Activated naive CD4-positive, alpha-beta T cell treated with anti-CD3 and anti-CD28 coated beads, Interleukin-2, amount 10 ng/mL, durations not matched to agents 7 days and 5 days (primary cell): ENCODE measurements around the gene FXYD2.

Experiments used
- CTCF ChIA-PET: fragments of 350-600 bp; sonication (Branson Sonifier 250); formaldehyde crosslinking; loops from one replicate; lab custom pipeline; 2021; ENCODE audit warnings: antibody characterized with exemption; lab: Charles Lee
- DNase-seq: peaks from one replicate; pipeline ENCODE4 v3.0.0-alpha.2; 2020
- H3K27ac Mint-ChIP-seq: one replicate; pipeline ENCODE4 v1.8.0; 2021; ENCODE audit warnings: mild to moderate bottlenecking, moderate library complexity, mixed read lengths
- H3K27me3 Mint-ChIP-seq: one replicate; pipeline ENCODE4 v1.8.0; 2021; ENCODE audit warnings: mild to moderate bottlenecking, mixed read lengths
- H3K36me3 Mint-ChIP-seq: one replicate; pipeline ENCODE4 v1.8.0; 2021; ENCODE audit warnings: mixed read lengths
- H3K4me1 Mint-ChIP-seq: one replicate; pipeline ENCODE4 v1.8.0; 2021; ENCODE audit warnings: mixed read lengths
- H3K4me3 Mint-ChIP-seq: one replicate; pipeline ENCODE4 v1.8.0; 2021; ENCODE audit warnings: mild to moderate bottlenecking, moderate library complexity, mixed read lengths
- H3K9me3 Mint-ChIP-seq: one replicate; pipeline ENCODE4 v1.8.0; 2021; ENCODE audit warnings: mixed read lengths

FXYD2 gene

DNA sequence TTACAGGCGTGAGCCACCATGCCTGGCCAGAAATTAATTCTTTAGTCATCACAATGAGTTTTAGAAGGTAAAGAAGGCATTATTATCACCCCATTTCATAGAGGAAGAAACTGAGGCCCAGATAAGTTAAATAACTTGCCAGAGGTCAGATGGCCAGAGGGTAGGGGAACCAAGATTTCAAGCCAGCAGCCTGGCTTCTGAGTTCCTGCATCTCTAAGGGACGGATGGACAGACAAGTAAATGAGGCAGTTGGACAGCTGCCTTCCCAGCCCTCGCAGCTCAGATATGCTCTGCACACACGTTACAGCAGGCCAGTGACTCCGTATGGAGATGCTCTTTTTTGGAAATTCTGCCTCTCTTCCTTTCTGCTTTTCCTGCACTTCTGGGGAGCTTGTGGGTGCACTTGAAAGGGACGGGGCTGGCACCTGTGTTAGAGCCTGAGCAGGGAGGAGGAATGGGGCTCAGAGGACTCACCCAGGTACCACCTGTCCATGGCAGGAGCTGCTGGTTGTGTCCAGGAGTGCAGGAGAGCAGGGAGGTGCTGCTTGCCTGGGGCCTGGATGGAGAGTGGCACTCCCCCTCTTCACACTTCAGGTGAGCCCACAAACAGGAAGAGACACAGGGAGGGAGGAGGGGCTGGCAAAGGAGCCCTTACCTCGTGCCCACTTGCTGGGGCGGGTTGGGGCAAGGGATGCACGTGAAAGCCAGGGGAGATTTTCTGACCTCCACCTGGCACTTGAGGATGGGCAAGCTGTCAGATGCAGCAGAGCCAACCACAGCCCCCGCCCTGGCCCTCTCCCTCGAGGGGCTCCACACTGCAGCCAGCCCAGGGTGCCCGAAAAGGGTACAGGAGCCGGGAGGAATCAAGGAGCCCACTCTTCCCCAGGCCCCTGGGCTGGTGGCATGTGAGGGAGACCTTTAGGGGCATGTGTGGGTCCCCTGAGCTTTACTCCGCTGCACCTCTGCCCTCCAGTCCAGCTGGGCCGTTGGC is 3.3 kb upstream of the FXYD2 start:
- CTCF ChIA-PET = interaction anchor here (0.8 to 9.5 kb wide), 11 partner anchors 11 to 227 kb away, joined by 3 to 137 read pairs (median 5); no protein-coding TSS in a partner anchor
- Mint-ChIP-seq H3K27me3 (peaks cover 42% of the 10 kb centered on the region), H3K4me3 (no peak overlapping the region), H3K36me3 (no peaks in the 10 kb centered on the region), H3K4me1 (peaks cover 67% of the 10 kb centered on the region), H3K9me3 (no peaks in the 10 kb centered on the region), H3K27ac (peak overlapping the region; percentile 16)
- DNase-seq = peak; percentile 43

DNA sequence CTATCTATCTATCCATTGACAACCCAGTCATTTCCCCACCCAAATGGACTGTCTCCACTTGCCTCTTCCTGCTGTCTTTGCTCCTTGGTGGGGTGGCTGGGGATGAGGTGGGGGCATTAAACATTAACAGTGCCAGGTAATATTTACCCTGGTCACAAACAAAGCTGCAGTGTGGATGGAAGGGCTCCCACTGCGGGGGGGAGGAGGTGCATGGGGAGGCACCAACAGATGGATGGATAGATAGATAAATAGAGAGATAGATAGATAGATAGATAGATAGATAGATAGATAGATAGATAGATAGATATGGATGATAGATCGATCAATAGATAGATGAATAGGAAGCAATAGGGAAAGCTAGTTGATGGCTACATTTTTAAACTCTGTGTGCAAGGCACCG is 2.3 kb upstream of the FXYD2 start:
- H3K27me3 Mint-ChIP-seq = peaks cover 45% of the 10 kb centered on the region
- CTCF ChIA-PET = interaction anchor here (1.0 to 9.5 kb wide), 3 partner anchors 18 to 119 kb away, joined by 3 to 137 read pairs (median 3); no protein-coding TSS in a partner anchor
- H3K9me3 Mint-ChIP-seq = no peaks in the 10 kb centered on the region
- H3K36me3 Mint-ChIP-seq = no peaks in the 10 kb centered on the region
- H3K27ac Mint-ChIP-seq = no peak overlapping the region
- no peak for DNase-seq
- H3K4me1 Mint-ChIP-seq = peaks cover 76% of the 10 kb centered on the region
- no peak overlapping the region for H3K4me3 Mint-ChIP-seq

DNA sequence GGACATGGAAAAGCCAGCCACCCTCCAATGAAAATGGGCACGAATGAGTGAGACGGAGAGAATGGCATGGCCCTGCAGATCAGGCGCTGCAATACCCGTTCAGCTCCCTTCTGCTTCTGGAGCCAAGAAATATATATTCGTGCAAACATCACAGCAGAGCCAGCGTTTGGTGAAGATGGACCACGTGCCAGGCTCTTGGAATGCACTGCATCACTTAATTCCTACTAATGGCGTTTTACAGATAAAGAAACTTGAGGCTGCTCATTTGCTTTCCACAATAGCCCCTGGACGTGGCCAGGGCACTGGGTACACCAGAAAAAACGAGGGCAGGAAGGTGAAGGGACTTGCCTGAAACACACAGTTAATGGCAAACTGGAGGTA is 1.6 kb upstream of the FXYD2 start:
- Mint-ChIP-seq H3K9me3 (no peaks in the 10 kb centered on the region), H3K4me3 (no peak overlapping the region), H3K27me3 (peaks cover 46% of the 10 kb centered on the region), H3K27ac (no peak overlapping the region), H3K36me3 (no peaks in the 10 kb centered on the region), H3K4me1 (peaks cover 74% of the 10 kb centered on the region)
- CTCF ChIA-PET = interaction anchor here (1.3 to 9.5 kb wide), 2 partner anchors 120 to 227 kb away, joined by 5 to 137 read pairs; no protein-coding TSS in a partner anchor
- no peak for DNase-seq

- no peaks in the 10 kb centered on the region for H3K9me3 Mint-ChIP-seq
- peaks cover 42% of the 10 kb centered on the region for H3K27me3 Mint-ChIP-seq
- peaks cover 69% of the 10 kb centered on the region for H3K4me1 Mint-ChIP-seq
- no peak overlapping the region for H3K4me3 Mint-ChIP-seq
- CTCF ChIA-PET = interaction anchor here (0.6 to 11.5 kb wide), 4 partner anchors 18 to 228 kb away, joined by 3 to 270 read pairs (median 71); no protein-coding TSS in a partner anchor
- H3K27ac Mint-ChIP-seq = no peak overlapping the region
- no peak for DNase-seq
- H3K36me3 Mint-ChIP-seq = no peaks in the 10 kb centered on the region
These were observed 1.1 kb upstream of the FXYD2 start for GRCh38 chr11:117825538-117826189.

GRCh38 chr11:117823946-117824420 is 561 bp downstream of the FXYD2 start:
- no peaks in the 10 kb centered on the region for H3K9me3 Mint-ChIP-seq
- H3K4me1 Mint-ChIP-seq = peaks cover 56% of the 10 kb centered on the region
- H3K4me3 Mint-ChIP-seq = no peak overlapping the region
- no peaks in the 10 kb centered on the region for H3K36me3 Mint-ChIP-seq
- H3K27ac Mint-ChIP-seq = peak overlapping the region; percentile 12
- CTCF ChIA-PET = interaction anchor here (0.8 to 11.5 kb wide), 17 partner anchors 9 to 348 kb away, joined by 3 to 270 read pairs (median 5); partner anchors contain the start of genes FXYD6 and IL10RA
- peaks cover 42% of the 10 kb centered on the region for H3K27me3 Mint-ChIP-seq
- DNase-seq = no peak

DNA sequence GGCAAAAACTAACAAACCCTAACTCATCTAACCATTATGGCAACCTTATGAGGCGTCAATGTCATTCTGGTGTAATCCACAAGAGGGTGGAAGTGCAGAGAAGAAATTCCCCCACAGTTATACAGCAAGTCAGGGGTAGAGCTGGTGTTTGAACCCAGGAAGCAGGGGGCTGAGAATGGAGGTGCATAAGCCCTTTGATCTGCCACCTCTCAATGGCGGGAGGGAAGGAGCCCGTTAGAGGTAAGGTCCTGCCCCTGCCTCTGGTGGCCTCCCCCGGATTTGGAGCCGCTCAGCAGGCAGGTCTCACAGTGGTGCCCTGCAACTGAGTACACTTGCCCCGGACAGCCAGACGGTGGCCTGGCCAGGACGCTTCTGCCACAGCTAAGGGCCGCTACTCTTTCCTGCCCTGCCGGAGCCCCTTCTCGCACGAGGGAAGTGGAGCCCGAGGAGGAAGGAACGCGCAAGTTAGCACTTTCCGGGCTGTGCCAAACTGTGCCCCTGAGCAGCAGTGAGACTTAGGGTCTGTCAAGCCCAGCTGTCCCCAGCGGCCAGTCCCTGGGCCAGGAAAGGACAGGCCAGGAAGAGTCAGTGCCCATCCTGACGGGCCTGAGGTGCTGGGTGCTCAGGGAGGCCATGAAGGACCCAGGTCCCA is 1.1 kb downstream of the FXYD2 start:
- Mint-ChIP-seq H3K4me3 (no peak overlapping the region), H3K36me3 (no peaks in the 10 kb centered on the region), H3K27me3 (peaks cover 38% of the 10 kb centered on the region), H3K9me3 (no peaks in the 10 kb centered on the region), H3K27ac (no peak overlapping the region), H3K4me1 (peaks cover 53% of the 10 kb centered on the region)
- CTCF ChIA-PET = interaction anchor here (0.8 to 11.5 kb wide), 23 partner anchors 8 to 348 kb away, joined by 3 to 270 read pairs (median 5); partner anchors contain the start of genes FXYD6 and IL10RA
- DNase-seq = peak; percentile 59

DNA sequence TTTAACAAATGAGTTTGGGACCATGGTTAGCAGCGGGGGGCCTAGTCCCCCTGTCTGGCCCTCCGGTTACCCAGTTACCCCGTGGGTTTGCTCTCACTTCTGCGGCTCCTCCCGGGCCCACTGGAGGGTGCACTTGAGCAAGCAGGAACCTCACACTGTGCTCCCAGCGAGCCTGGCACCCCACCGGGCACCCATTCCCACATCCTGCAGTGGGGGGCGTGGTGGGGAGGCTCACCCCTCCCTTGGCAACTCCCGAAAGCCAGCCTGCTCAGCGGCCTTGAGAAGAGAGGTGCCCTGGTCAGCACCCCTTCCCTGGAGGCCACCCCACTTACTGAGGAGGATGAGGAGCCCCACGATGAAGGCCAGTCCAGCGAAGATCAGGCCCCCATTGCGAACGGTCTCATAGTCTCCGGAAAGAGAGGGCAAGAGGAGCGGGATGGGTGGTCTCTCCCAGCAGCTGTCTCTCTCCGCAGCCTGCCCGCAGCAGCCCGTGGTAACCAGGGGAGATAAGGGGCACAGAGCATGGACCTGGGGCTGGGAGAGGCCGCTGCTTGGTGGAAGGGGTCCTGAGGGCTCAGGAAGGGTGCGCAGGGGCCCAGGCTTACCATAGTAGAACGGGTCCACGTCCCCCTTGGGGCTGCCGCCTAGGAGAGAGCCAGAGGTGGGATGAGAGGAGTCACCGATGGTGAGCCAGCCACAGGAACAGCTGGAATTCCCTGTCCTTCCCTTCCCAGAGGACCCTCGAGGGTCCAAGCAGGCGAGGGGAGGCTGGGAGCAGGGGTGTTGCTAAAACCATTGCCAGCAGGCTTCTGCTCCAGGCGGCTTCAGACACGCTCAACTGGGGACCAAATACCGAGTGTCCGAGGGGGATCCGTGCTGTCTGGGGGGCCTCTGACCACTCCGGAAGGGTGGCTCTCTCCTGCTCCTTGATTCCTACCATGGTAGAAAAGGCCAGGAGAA is 2.2 kb downstream of the FXYD2 start:
- Mint-ChIP-seq H3K4me1 (peaks cover 53% of the 10 kb centered on the region), H3K27me3 (peaks cover 30% of the 10 kb centered on the region), H3K9me3 (no peaks in the 10 kb centered on the region), H3K4me3 (no peak overlapping the region), H3K27ac (no peak overlapping the region), H3K36me3 (no peaks in the 10 kb centered on the region)
- CTCF ChIA-PET = interaction anchor here (0.6 to 11.5 kb wide), 22 partner anchors 10 to 349 kb away, joined by 3 to 270 read pairs (median 5); partner anchors contain the start of genes FXYD6 and IL10RA
- DNase-seq = peak; percentile 67

DNA sequence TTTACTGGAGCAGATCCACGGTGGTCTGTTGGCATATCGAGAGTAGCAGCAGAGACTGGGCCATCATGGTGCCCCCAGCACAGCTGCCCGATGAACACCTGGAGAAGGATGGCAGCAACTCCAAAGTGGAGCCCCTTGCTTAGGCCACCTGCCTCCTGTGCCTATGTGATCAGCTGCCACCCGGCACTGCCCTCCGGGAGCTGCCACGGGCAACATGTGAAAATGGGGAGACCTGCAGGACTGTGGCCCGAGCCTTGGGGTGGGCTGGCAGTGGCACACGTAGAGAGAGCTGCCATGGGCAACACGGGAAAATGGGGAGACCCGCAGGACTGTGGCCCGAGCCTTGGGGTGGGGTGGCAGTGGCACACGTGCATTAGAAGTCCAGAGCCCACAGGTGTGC is 3.1 kb downstream of the FXYD2 start:
- CTCF ChIA-PET = interaction anchor here (0.7 to 11.5 kb wide), 7 partner anchors 13 to 233 kb away, joined by 3 to 270 read pairs (median 9); no protein-coding TSS in a partner anchor
- no peaks in the 10 kb centered on the region for H3K9me3 Mint-ChIP-seq
- no peaks in the 10 kb centered on the region for H3K36me3 Mint-ChIP-seq
- H3K27me3 Mint-ChIP-seq = peaks cover 27% of the 10 kb centered on the region
- peak; percentile 11 for DNase-seq
- no peak overlapping the region for H3K27ac Mint-ChIP-seq
- peaks cover 56% of the 10 kb centered on the region for H3K4me1 Mint-ChIP-seq
- H3K4me3 Mint-ChIP-seq = no peak overlapping the region

- DNase-seq = no peak
- Mint-ChIP-seq H3K27me3 (peaks cover 18% of the 10 kb centered on the region), H3K4me3 (no peak overlapping the region), H3K9me3 (no peaks in the 10 kb centered on the region), H3K27ac (no peak overlapping the region), H3K4me1 (peaks cover 65% of the 10 kb centered on the region), H3K36me3 (no peaks in the 10 kb centered on the region)
- CTCF ChIA-PET = interaction anchor here (0.9 to 11.5 kb wide), 4 partner anchors 13 to 232 kb away, joined by 3 to 270 read pairs (median 70); no protein-coding TSS in a partner anchor
These were observed 4.0 kb downstream of the FXYD2 start for GRCh38 chr11:117820516-117820915.

DNA sequence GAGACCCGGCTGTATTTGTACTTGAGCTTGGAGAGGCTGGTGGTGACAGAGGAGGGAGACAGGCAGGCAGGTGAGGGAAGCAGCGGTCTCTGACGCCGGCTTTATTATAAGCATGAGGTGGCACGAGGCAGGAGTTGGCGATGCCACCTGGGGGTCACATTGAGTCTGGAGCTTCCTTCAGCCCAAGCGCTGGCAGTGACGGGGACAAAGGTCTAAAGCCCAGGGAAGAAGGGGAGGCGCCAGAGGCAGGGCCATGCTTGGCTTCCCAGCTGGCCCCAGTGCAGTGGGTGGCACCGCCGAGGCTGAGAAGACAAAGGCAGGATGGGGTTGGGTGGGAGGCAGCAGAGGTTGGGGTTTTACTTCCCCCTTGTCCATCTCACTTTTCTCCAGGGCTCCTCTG is 4.5 kb downstream of the FXYD2 start:
- peaks cover 67% of the 10 kb centered on the region for H3K4me1 Mint-ChIP-seq
- H3K27me3 Mint-ChIP-seq = peaks cover 13% of the 10 kb centered on the region
- DNase-seq = no peak
- no peak overlapping the region for H3K4me3 Mint-ChIP-seq
- H3K9me3 Mint-ChIP-seq = no peaks in the 10 kb centered on the region
- H3K27ac Mint-ChIP-seq = no peak overlapping the region
- CTCF ChIA-PET = interaction anchor here (0.9 to 11.5 kb wide), 3 partner anchors 12 to 232 kb away, joined by 3 to 270 read pairs (median 4); no protein-coding TSS in a partner anchor
- no peaks in the 10 kb centered on the region for H3K36me3 Mint-ChIP-seq

DNA sequence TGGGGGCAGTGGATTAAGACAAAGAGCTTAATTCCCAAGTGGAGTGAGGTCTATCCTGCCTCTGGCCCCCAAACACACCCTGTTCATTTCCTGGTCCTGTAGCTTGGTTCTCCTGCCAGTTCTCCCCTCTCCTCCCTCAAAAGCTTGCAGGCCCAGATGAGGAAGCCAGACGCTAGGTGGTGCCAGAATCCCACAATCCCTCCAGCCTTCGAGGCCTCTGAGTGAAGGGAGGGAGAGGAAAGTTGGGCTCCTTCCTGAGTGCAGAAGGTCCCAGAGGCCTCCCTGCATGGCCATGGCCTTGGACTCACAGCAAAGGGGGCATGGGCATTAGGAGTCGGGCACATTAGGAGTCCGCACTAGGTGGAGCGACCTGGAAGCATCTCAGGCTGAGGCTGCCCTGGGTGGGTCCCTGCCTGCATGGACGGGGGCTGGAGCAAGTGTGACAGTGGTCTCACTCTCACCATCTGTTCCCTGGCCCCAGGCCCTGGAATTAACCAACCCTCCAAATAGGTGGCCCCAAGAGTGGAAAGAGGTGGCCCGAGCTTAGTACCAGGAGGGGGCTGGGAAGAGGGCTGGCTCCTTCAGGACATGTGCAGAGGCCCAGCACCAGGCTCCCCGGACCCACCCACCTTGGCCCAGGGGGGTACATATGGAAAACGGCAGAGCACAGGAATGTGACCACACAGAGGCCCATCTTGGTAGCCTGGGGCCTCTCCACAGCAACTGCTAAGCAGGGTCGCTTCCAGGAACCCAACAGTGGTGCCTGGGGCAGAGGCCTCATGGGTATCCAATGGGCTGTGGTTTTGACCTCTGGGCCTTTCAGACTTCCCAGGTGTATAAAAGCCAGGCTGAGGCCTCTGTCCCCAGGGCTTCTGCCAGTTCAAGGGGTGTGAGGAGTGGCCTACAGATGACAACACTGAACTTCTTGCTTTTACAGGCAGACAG is 5.2 kb downstream of the FXYD2 start:
- Mint-ChIP-seq H3K27ac (no peak overlapping the region), H3K27me3 (peaks cover 6% of the 10 kb centered on the region), H3K4me1 (peaks cover 67% of the 10 kb centered on the region), H3K4me3 (no peak overlapping the region), H3K36me3 (no peaks in the 10 kb centered on the region), H3K9me3 (no peaks in the 10 kb centered on the region)
- no peak for DNase-seq
- CTCF ChIA-PET = interaction anchor here (0.9 to 11.5 kb wide), 10 partner anchors 11 to 394 kb away, joined by 3 to 270 read pairs (median 12); no protein-coding TSS in a partner anchor
